GM18867 (cell line): Measurements from ENCODE around the gene TK2.
A peak's percentile ranks its signal among the peaks of the same experiment; 100 is the strongest.

Experiments
- ATAC-seq: cut with Tn5 transposase; IDR thresholded peaks from one replicate; pipeline ENCODE4 v1.9.1; 2021; ENCODE audit warnings: mild to moderate bottlenecking, moderate library complexity; ENCODE audit not compliant: unreplicated experiment

TK2 gene

GRCh38 chr16:66547101-66547989 is 2.6 kb downstream of the TK2 start:
- ATAC-seq, result no peak

GRCh38 chr16:66544016-66544757 is 5.7 kb downstream of the TK2 start:
- ATAC-seq, result no peak

GRCh38 chr16:66543541-66543940 is 6.4 kb downstream of the TK2 start:
- no peak for ATAC-seq

- ATAC-seq, result no peak
These were observed 7.5 kb downstream of the TK2 start for GRCh38 chr16:66542396-66542795.

GRCh38 chr16:66541388-66542355 is 8.2 kb downstream of the TK2 start:
- ATAC-seq, result no peak

GRCh38 chr16:66539623-66540469 is 10.1 kb downstream of the TK2 start:
- no peak for ATAC-seq

GRCh38 chr16:66538910-66539309 is 11.0 kb downstream of the TK2 start:
- no peak for ATAC-seq

- ATAC-seq, result no peak
These were observed 12.7 kb downstream of the TK2 start for GRCh38 chr16:66537236-66537635.

GRCh38 chr16:66536525-66536924 is 13.4 kb downstream of the TK2 start:
- no peak for ATAC-seq

GRCh38 chr16:66534376-66534799 is 15.5 kb downstream of the TK2 start:
- no peak for ATAC-seq

- ATAC-seq, result no peak
These were observed 20.4 kb downstream of the TK2 start for GRCh38 chr16:66529475-66529874.

- no peak for ATAC-seq
These were observed 21.6 kb downstream of the TK2 start for GRCh38 chr16:66528294-66528693.

- no peak for ATAC-seq
These were observed 24.3 kb downstream of the TK2 start for GRCh38 chr16:66525396-66526180.

GRCh38 chr16:66524601-66525164 is 25.2 kb downstream of the TK2 start:
- ATAC-seq, result peak; percentile 61

- ATAC-seq, result peak; percentile 35
These were observed 26.0 kb downstream of the TK2 start for GRCh38 chr16:66523861-66524354.

- no peak for ATAC-seq
These were observed 26.9 kb downstream of the TK2 start for GRCh38 chr16:66522816-66523590.

- ATAC-seq, result peak; percentile 66
These were observed 27.8 kb downstream of the TK2 start for GRCh38 chr16:66521951-66522771.
